Nephron progenitor cell (in vitro differentiated cells): ENCODE results near the gene FBXW2.
A peak's percentile ranks its signal among the peaks of the same experiment; 100 is the strongest.

Source experiments
- DNase-seq: peaks from one replicate; pipeline ENCODE4 v3.0.0; 2021
- H3K27ac Mint-ChIP-seq: 2 replicates; pipeline ENCODE4 v1.8.0; 2021; ENCODE audit warnings: mild to moderate bottlenecking, moderate library complexity, mixed read lengths
- H3K27me3 Mint-ChIP-seq: 2 replicates; pipeline ENCODE4 v1.8.0; 2021; ENCODE audit warnings: mild to moderate bottlenecking, low read depth, mixed read lengths; ENCODE audit not compliant: poor library complexity
- H3K36me3 Mint-ChIP-seq: 2 replicates; pipeline ENCODE4 v1.8.0; 2021; ENCODE audit warnings: low read depth, mixed read lengths
- H3K4me1 Mint-ChIP-seq: 2 replicates; pipeline ENCODE4 v1.8.0; 2021; ENCODE audit warnings: mixed read lengths
- H3K4me3 Mint-ChIP-seq: 2 replicates; pipeline ENCODE4 v1.8.0; 2021; ENCODE audit warnings: mild to moderate bottlenecking, moderate library complexity, mixed read lengths
- H3K9me3 Mint-ChIP-seq: 2 replicates; pipeline ENCODE4 v1.8.0; 2021; ENCODE audit warnings: mild to moderate bottlenecking, moderate library complexity, mixed read lengths
- TF ChIP-seq, protein P1 (sequence below): fragments of 200-600 bp; sonication (generic); IDR thresholded peaks from 2 replicates; pipeline ENCODE4 v1.5.0; 2021; ENCODE audit warnings: antibody characterized with exemption

The FBXW2 gene

GRCh38 chr9:120770931-120771330 is 22.3 kb downstream of the FBXW2 start:
- Mint-ChIP-seq H3K27me3 (peaks cover 2% of the 10 kb centered on the region), H3K4me1 (no peaks in the 10 kb centered on the region), H3K4me3 (no peak overlapping the region), H3K9me3 (no peaks in the 10 kb centered on the region), H3K36me3 (peaks cover 61% of the 10 kb centered on the region), H3K27ac (no peak overlapping the region)
- no peak for DNase-seq
- TF ChIP-seq, protein P1, sequence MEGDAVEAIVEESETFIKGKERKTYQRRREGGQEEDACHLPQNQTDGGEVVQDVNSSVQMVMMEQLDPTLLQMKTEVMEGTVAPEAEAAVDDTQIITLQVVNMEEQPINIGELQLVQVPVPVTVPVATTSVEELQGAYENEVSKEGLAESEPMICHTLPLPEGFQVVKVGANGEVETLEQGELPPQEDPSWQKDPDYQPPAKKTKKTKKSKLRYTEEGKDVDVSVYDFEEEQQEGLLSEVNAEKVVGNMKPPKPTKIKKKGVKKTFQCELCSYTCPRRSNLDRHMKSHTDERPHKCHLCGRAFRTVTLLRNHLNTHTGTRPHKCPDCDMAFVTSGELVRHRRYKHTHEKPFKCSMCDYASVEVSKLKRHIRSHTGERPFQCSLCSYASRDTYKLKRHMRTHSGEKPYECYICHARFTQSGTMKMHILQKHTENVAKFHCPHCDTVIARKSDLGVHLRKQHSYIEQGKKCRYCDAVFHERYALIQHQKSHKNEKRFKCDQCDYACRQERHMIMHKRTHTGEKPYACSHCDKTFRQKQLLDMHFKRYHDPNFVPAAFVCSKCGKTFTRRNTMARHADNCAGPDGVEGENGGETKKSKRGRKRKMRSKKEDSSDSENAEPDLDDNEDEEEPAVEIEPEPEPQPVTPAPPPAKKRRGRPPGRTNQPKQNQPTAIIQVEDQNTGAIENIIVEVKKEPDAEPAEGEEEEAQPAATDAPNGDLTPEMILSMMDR, result no peak

DNA sequence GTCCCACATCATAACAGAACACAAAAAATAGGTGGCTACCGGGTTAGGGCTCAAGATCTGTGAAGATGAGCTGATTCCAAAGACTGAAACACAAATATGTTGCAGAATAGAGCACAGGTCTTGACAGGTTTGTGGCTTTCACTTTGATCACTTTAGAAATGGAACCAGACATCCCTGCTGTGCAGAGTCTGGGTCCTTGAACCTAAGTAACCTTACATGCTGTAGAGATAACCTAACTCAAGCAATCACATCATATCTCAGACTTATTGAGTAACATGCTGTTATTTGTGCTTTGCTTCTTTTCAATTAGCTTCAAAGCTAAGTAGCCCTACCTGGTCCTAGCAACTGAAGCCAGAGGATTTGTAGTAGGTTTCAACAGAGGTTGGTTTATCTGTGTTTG is 24.3 kb downstream of the FBXW2 start:
- Mint-ChIP-seq H3K9me3 (no peaks in the 10 kb centered on the region), H3K27ac (no peak overlapping the region), H3K27me3 (peaks cover 2% of the 10 kb centered on the region), H3K4me3 (no peak overlapping the region), H3K4me1 (no peaks in the 10 kb centered on the region), H3K36me3 (peaks cover 62% of the 10 kb centered on the region)
- TF ChIP-seq, protein P1, result no peak
- no peak for DNase-seq

DNA sequence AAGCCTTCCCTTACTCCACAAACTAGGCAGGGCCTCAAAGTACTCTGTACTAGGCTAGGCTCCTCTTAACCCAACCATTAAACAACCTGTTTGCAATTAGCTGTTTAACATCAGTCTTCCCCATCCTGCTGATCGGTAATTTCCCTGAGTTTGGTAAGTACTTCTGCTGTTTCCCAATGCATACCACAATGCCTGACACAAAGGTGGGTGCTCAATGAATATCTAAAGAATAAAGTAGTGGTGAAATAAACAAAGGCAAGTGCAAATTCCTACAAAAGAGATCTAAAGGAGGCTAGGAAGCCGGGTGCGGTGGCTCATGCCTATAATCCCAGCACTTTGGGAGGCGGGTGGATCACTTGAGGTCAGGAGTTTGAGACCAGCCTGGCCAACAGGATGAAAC is 25.0 kb downstream of the FBXW2 start:
- Mint-ChIP-seq H3K27me3 (peaks cover 2% of the 10 kb centered on the region), H3K4me3 (no peak overlapping the region), H3K9me3 (no peaks in the 10 kb centered on the region), H3K36me3 (peaks cover 66% of the 10 kb centered on the region), H3K4me1 (no peaks in the 10 kb centered on the region), H3K27ac (peak overlapping the region; percentile 40)
- DNase-seq, result no peak
- TF ChIP-seq, protein P1, result no peak

- TF ChIP-seq, protein P1, result no peak
- DNase-seq, result no peak
- no peaks in the 10 kb centered on the region for H3K9me3 Mint-ChIP-seq
- H3K4me3 Mint-ChIP-seq, result no peak overlapping the region
- H3K4me1 Mint-ChIP-seq, result no peaks in the 10 kb centered on the region
- peaks cover 68% of the 10 kb centered on the region for H3K36me3 Mint-ChIP-seq
- H3K27ac Mint-ChIP-seq, result no peak overlapping the region
- H3K27me3 Mint-ChIP-seq, result peaks cover 2% of the 10 kb centered on the region
These were observed 25.8 kb downstream of the FBXW2 start for GRCh38 chr9:120767451-120767850.

GRCh38 chr9:120765910-120766425 is 27.2 kb downstream of the FBXW2 start:
- Mint-ChIP-seq H3K4me1 (no peaks in the 10 kb centered on the region), H3K36me3 (peaks cover 69% of the 10 kb centered on the region), H3K9me3 (no peaks in the 10 kb centered on the region), H3K4me3 (no peak overlapping the region), H3K27ac (no peak overlapping the region), H3K27me3 (peaks cover 2% of the 10 kb centered on the region)
- DNase-seq, result no peak
- TF ChIP-seq, protein P1, result no peak

GRCh38 chr9:120764476-120764875 is 28.7 kb downstream of the FBXW2 start:
- DNase-seq, result no peak
- H3K9me3 Mint-ChIP-seq, result no peaks in the 10 kb centered on the region
- H3K4me3 Mint-ChIP-seq, result no peak overlapping the region
- no peaks in the 10 kb centered on the region for H3K4me1 Mint-ChIP-seq
- H3K27ac Mint-ChIP-seq, result no peak overlapping the region
- peaks cover 60% of the 10 kb centered on the region for H3K36me3 Mint-ChIP-seq
- peaks cover 2% of the 10 kb centered on the region for H3K27me3 Mint-ChIP-seq
- TF ChIP-seq, protein P1, result no peak
